Trophoblast cell (in vitro differentiated cells and primary cell): ENCODE measurements around the gene CCDC188.

Experiments used
- DNase-seq, 2 donors: peaks; one replicate each; pipeline ENCODE4 v3.0.0-alpha.2; 2016
- H2AFZ ChIP-seq: 2 replicates; pipeline ENCODE4 v1.6.1; 2013; ENCODE audit warnings: low read length, moderate library complexity, mild to moderate bottlenecking; ENCODE audit not compliant: insufficient read depth, poor library complexity
- H2AK5ac ChIP-seq: 2 replicates; pipeline ENCODE4 v1.6.1; 2013; ENCODE audit warnings: mild to moderate bottlenecking, low read length
- H2BK120ac ChIP-seq: 2 replicates; pipeline ENCODE4 v1.6.1; 2013; ENCODE audit warnings: low read length, mild to moderate bottlenecking, moderate library complexity; ENCODE audit not compliant: insufficient read depth, poor library complexity
- H2BK12ac ChIP-seq: 2 replicates; pipeline ENCODE4 v1.6.1; 2013; ENCODE audit warnings: mild to moderate bottlenecking, low read length, moderate library complexity
- H2BK5ac ChIP-seq: 2 replicates; pipeline ENCODE4 v1.6.1; 2013; ENCODE audit warnings: low read length, low read depth, moderate library complexity, mild to moderate bottlenecking; ENCODE audit not compliant: poor library complexity
- H3K14ac ChIP-seq: 2 replicates; pipeline ENCODE4 v1.6.1; 2013; ENCODE audit warnings: mild to moderate bottlenecking, low read length
- H3K18ac ChIP-seq: 2 replicates; pipeline ENCODE4 v1.6.1; 2013; ENCODE audit warnings: mild to moderate bottlenecking, low read length
- H3K23ac ChIP-seq: 2 replicates; pipeline ENCODE4 v1.6.1; 2013; ENCODE audit warnings: low read length
- H3K27ac ChIP-seq: 2 replicates; pipeline ENCODE4 v1.5.1; 2013; ENCODE audit warnings: low read depth, mild to moderate bottlenecking, inconsistent platforms, low read length, moderate library complexity
- H3K27me3 ChIP-seq: 2 replicates; pipeline ENCODE4 v1.6.1; 2013; ENCODE audit warnings: inconsistent platforms, mild to moderate bottlenecking, low read length, moderate library complexity; ENCODE audit not compliant: insufficient read depth
- H3K36me3 ChIP-seq, 2 experiments: 1 replicate in 1 of 2; 2 replicates in 1 of 2; pipeline ENCODE4 v1.6.1; 2013; ENCODE audit warnings: low read length in 2 of 2, mild to moderate bottlenecking in 2 of 2, moderate library complexity in 1 of 2; ENCODE audit not compliant: insufficient read depth in 2 of 2, control insufficient read depth in 1 of 2
- H3K4ac ChIP-seq: 2 replicates; pipeline ENCODE4 v1.6.1; 2013; ENCODE audit warnings: low read depth, mild to moderate bottlenecking, low read length, moderate library complexity
- H3K4me1 ChIP-seq, 2 experiments: 1 replicate in 1 of 2; 2 replicates in 1 of 2; pipeline ENCODE4 v1.6.1; 2013; ENCODE audit warnings: low read length in 2 of 2, mild to moderate bottlenecking in 2 of 2, moderate library complexity in 1 of 2; ENCODE audit not compliant: insufficient read depth in 2 of 2, control insufficient read depth in 1 of 2
- H3K4me2 ChIP-seq: 2 replicates; pipeline ENCODE4 v1.6.1; 2013; ENCODE audit warnings: inconsistent platforms, mild to moderate bottlenecking, low read length, moderate library complexity
- H3K4me3 ChIP-seq: 2 replicates; pipeline ENCODE4 v1.5.1; 2013; ENCODE audit warnings: mild to moderate bottlenecking, low read depth, low read length, inconsistent platforms
- H3K79me1 ChIP-seq: one replicate; pipeline ENCODE4 v1.6.1; 2013; ENCODE audit warnings: low read length
- H3K79me2 ChIP-seq: 2 replicates; pipeline ENCODE4 v1.6.1; 2013; ENCODE audit warnings: low read length, mild to moderate bottlenecking; ENCODE audit not compliant: control insufficient read depth, insufficient read depth, poor library complexity
- H3K9ac ChIP-seq: 2 replicates; pipeline ENCODE4 v1.6.1; 2013; ENCODE audit warnings: mild to moderate bottlenecking, low read length
- H3K9me3 ChIP-seq: 2 replicates; pipeline ENCODE4 v1.6.1; 2013; ENCODE audit warnings: low read depth, mild to moderate bottlenecking, control low read depth, inconsistent platforms, low read length; ENCODE audit not compliant: insufficient read depth
- H4K12ac ChIP-seq: 2 replicates; pipeline ENCODE4 v1.6.1; 2013; ENCODE audit warnings: low read depth, mild to moderate bottlenecking, low read length, moderate library complexity
- H4K8ac ChIP-seq: 2 replicates; pipeline ENCODE4 v1.6.1; 2013; ENCODE audit warnings: low read depth, mild to moderate bottlenecking, low read length, moderate library complexity
- H4K91ac ChIP-seq: one replicate; pipeline ENCODE4 v1.6.1; 2013; ENCODE audit warnings: low read depth, mild to moderate bottlenecking, low read length, moderate library complexity
- WGBS: extraction: QIAGEN DNeasy Blood & Tissue Kit; methylation state at CpG from one replicate; pipeline ENCODE4 v1.1.7; 2013; ENCODE audit warnings: missing lambda C conversion rate; ENCODE audit not compliant: insufficient read length, insufficient coverage; ENCODE audit errors: extremely low coverage; 5-methylcytosine and 5-hydroxymethylcytosine counted together

Gene CCDC188

GRCh38 chr22:20132686-20133246 is 18.1 kb downstream of the CCDC188 start:
- peaks cover 5% of the 10 kb centered on the region for H3K79me1 ChIP-seq
- H3K23ac ChIP-seq = no peak overlapping the region
- H3K36me3 ChIP-seq = peaks cover 4 to 5% of the 10 kb centered on the region in 2 experiments
- peaks cover 6% of the 10 kb centered on the region for H3K79me2 ChIP-seq
- H3K4ac ChIP-seq = no peak overlapping the region
- peak overlapping the region; percentile 86 for H3K4me3 ChIP-seq
- H2BK5ac ChIP-seq = no peak overlapping the region
- no peak overlapping the region for H2BK12ac ChIP-seq
- peak overlapping the region; percentile 87 for H3K4me2 ChIP-seq
- H3K27ac ChIP-seq = no peak overlapping the region
- H3K27me3 ChIP-seq = no peaks in the 10 kb centered on the region
- no CpG with 5 or more reads among the region's 16 CpGs for WGBS
- H2AK5ac ChIP-seq = no peak overlapping the region
- no peak overlapping the region for H3K14ac ChIP-seq
- no peak overlapping the region for H3K18ac ChIP-seq
- no peak overlapping the region for H4K12ac ChIP-seq
- H3K9ac ChIP-seq = no peak overlapping the region
- no peak overlapping the region for H2BK120ac ChIP-seq
- no peak overlapping the region for H4K91ac ChIP-seq
- peak overlapping the region; percentile 23 for H4K8ac ChIP-seq
- peaks cover 4% of the 10 kb centered on the region for H3K9me3 ChIP-seq
- peaks cover 8 to 14% of the 10 kb centered on the region in 2 experiments for H3K4me1 ChIP-seq
- no peak overlapping the region for H2AFZ ChIP-seq
- no peak for DNase-seq

GRCh38 chr22:20131859-20132685 is 18.8 kb downstream of the CCDC188 start:
- H3K36me3 ChIP-seq = peaks cover 10 to 11% of the 10 kb centered on the region in 2 experiments
- peak overlapping the region; percentile 59 for H4K12ac ChIP-seq
- H2AFZ ChIP-seq = peak overlapping the region; percentile 74
- H3K18ac ChIP-seq = peak overlapping the region; percentile 50
- no peak overlapping the region for H3K23ac ChIP-seq
- peak overlapping the region; percentile 61 for H4K8ac ChIP-seq
- DNase-seq = peak in 1 of 2 donors; percentile 34
- peak overlapping the region; percentile 86 for H3K4me3 ChIP-seq
- peak overlapping the region; percentile 51 for H3K4ac ChIP-seq
- H3K27me3 ChIP-seq = no peaks in the 10 kb centered on the region
- H2AK5ac ChIP-seq = peak overlapping the region; percentile 3
- peak overlapping the region; percentile 60 for H3K9ac ChIP-seq
- peaks cover 8 to 14% of the 10 kb centered on the region in 2 experiments for H3K4me1 ChIP-seq
- no peak overlapping the region for H2BK5ac ChIP-seq
- H3K14ac ChIP-seq = peak overlapping the region; percentile 80
- peaks cover 6% of the 10 kb centered on the region for H3K79me2 ChIP-seq
- peaks cover 5% of the 10 kb centered on the region for H3K79me1 ChIP-seq
- peak overlapping the region; percentile 84 for H4K91ac ChIP-seq
- peak overlapping the region; percentile 31 for H2BK120ac ChIP-seq
- no peak overlapping the region for H2BK12ac ChIP-seq
- H3K9me3 ChIP-seq = peaks cover 4% of the 10 kb centered on the region
- WGBS = no CpG with 5 or more reads among the region's 72 CpGs
- H3K27ac ChIP-seq = no peak overlapping the region
- H3K4me2 ChIP-seq = peak overlapping the region; percentile 87

- H4K91ac ChIP-seq = peak within 1 kb of the TSS; percentile 93
- no peaks in the 10 kb centered on the region for H3K27me3 ChIP-seq
- peaks cover 6% of the 10 kb centered on the region for H3K79me2 ChIP-seq
- peaks cover 13 to 14% of the 10 kb centered on the region in 2 experiments for H3K36me3 ChIP-seq
- peak within 1 kb of the TSS; percentile 88 for H3K4me2 ChIP-seq
- peaks cover 4% of the 10 kb centered on the region for H3K9me3 ChIP-seq
- H2AK5ac ChIP-seq = peak within 1 kb of the TSS; percentile 36
- peak within 1 kb of the TSS; percentile 86 for H3K18ac ChIP-seq
- H2BK5ac ChIP-seq = peak within 1 kb of the TSS; percentile 42
- H3K4me1 ChIP-seq = peaks cover 8 to 14% of the 10 kb centered on the region in 2 experiments
- H4K8ac ChIP-seq = peak within 1 kb of the TSS; percentile 98
- H3K14ac ChIP-seq = peak within 1 kb of the TSS; percentile 86
- no peak within 1 kb of the TSS for H3K23ac ChIP-seq
- no peak within 1 kb of the TSS for H2BK12ac ChIP-seq
- peak within 1 kb of the TSS; percentile 74 for H2AFZ ChIP-seq
- H3K79me1 ChIP-seq = peaks cover 5% of the 10 kb centered on the region
- peak within 1 kb of the TSS; percentile 62 for H3K27ac ChIP-seq
- peak within 1 kb of the TSS; percentile 84 for H2BK120ac ChIP-seq
- peak within 1 kb of the TSS; percentile 98 for H4K12ac ChIP-seq
- peak within 1 kb of the TSS; percentile 83 for H3K9ac ChIP-seq
- peak in 1 of 2 donors; percentile 7 for DNase-seq
- peak within 1 kb of the TSS; percentile 86 for H3K4me3 ChIP-seq
- WGBS = no CpG with 5 or more reads among the region's 43 CpGs
- peak within 1 kb of the TSS; percentile 64 for H3K4ac ChIP-seq
Measured at GRCh38 chr22:20131597-20131858, 19.3 kb downstream of the CCDC188 start, which contains the start of gene ZDHHC8. TSS of gene ZDHHC8 (plus strand) at chr22:20131804. CDS start at chr22:20131948, 144 bp downstream.

GRCh38 chr22:20130731-20131596 is 19.9 kb downstream of the CCDC188 start:
- no peaks in the 10 kb centered on the region for H3K9me3 ChIP-seq
- H2BK12ac ChIP-seq = no peak overlapping the region
- DNase-seq = peak; percentile 30 to 61
- H3K4me2 ChIP-seq = peak overlapping the region; percentile 88
- H3K79me1 ChIP-seq = peaks cover 5% of the 10 kb centered on the region
- H3K23ac ChIP-seq = no peak overlapping the region
- peak overlapping the region; percentile 62 for H3K27ac ChIP-seq
- H3K9ac ChIP-seq = peak overlapping the region; percentile 83
- H4K12ac ChIP-seq = peak overlapping the region; percentile 98
- H4K8ac ChIP-seq = peak overlapping the region; percentile 98
- peaks cover 8 to 14% of the 10 kb centered on the region in 2 experiments for H3K4me1 ChIP-seq
- no CpG with 5 or more reads among the region's 70 CpGs for WGBS
- peak overlapping the region; percentile 64 for H3K4ac ChIP-seq
- H2BK5ac ChIP-seq = peak overlapping the region; percentile 42
- H3K18ac ChIP-seq = peak overlapping the region; percentile 86
- H2AK5ac ChIP-seq = peak overlapping the region; percentile 36
- H3K14ac ChIP-seq = peak overlapping the region; percentile 86
- peak overlapping the region; percentile 70 for H2AFZ ChIP-seq
- peak overlapping the region; percentile 86 for H3K4me3 ChIP-seq
- H2BK120ac ChIP-seq = peak overlapping the region; percentile 84
- peaks cover 19 to 20% of the 10 kb centered on the region in 2 experiments for H3K36me3 ChIP-seq
- H3K79me2 ChIP-seq = peaks cover 6% of the 10 kb centered on the region
- no peaks in the 10 kb centered on the region for H3K27me3 ChIP-seq
- H4K91ac ChIP-seq = peak overlapping the region; percentile 93
